Neural cell (in vitro differentiated cells): ENCODE data around the gene LRRC31.

Experiments used
- CTCF ChIP-seq: fragments of 450-650 bp; IDR thresholded peaks from 2 replicates; pipeline ENCODE4 v1.5.1; 2014; ENCODE audit warnings: antibody characterized with exemption, mild to moderate bottlenecking, moderate library complexity; ENCODE audit not compliant: poor library complexity, severe bottlenecking
- EP300 ChIP-seq: fragments of 450-650 bp; conservative IDR thresholded peaks from 2 replicates; pipeline ENCODE4 v1.6.1; 2014; ENCODE audit warnings: antibody characterized with exemption, mild to moderate bottlenecking, moderate library complexity; ENCODE audit not compliant: poor library complexity, severe bottlenecking
- EZH2 ChIP-seq: fragments of 200-600, 300-800 bp; shearing (Covaris generic), sonication (generic); IDR thresholded peaks from 2 replicates; pipeline ENCODE4 v1.6.1; 2014; ENCODE audit warnings: antibody characterized with exemption, low read length, borderline replicate concordance, mild to moderate bottlenecking; ENCODE audit not compliant: insufficient read depth, poor library complexity, severe bottlenecking
- RAD21 ChIP-seq: fragments of 450-650 bp; conservative IDR thresholded peaks from 2 replicates; pipeline ENCODE4 v1.6.1; 2014; ENCODE audit warnings: antibody characterized with exemption, mild to moderate bottlenecking, moderate library complexity
- SMC3 ChIP-seq: fragments of 450-650 bp; conservative IDR thresholded peaks from 2 replicates; pipeline ENCODE4 v1.6.1; 2014; ENCODE audit warnings: antibody characterized with exemption, mild to moderate bottlenecking, moderate library complexity; ENCODE audit not compliant: poor library complexity

- no peak for TF ChIP-seq CTCF
- no peak for TF ChIP-seq RAD21
- no peak for TF ChIP-seq EZH2
- no peak for TF ChIP-seq SMC3
- no peak for TF ChIP-seq EP300
These were observed 24.4 kb upstream of the LRRC31 start for GRCh38 chr3:169894110-169894509.
